Fibroblast of lung (primary cell): Measurements from ENCODE around the gene FADS2.

ENCODE experiments used
- CTCF ChIP-seq, 2 donors: IDR thresholded peaks in 1 of 2; conservative IDR thresholded peaks in 1 of 2; 1 replicate in 1 of 2; 2 replicates in 1 of 2; pipeline ENCODE4 v1.5.1; 2011 to 2012; ENCODE audit warnings: low read length in 2 of 2, control low read depth in 1 of 2, inconsistent platforms in 1 of 2, low read depth in 1 of 2, mild to moderate bottlenecking in 1 of 2
- EZH2 ChIP-seq: IDR thresholded peaks from 2 replicates; pipeline ENCODE4 v1.5.1; 2012; ENCODE audit warnings: low read length, control low read depth, mild to moderate bottlenecking; ENCODE audit errors: missing control alignments

DNA sequence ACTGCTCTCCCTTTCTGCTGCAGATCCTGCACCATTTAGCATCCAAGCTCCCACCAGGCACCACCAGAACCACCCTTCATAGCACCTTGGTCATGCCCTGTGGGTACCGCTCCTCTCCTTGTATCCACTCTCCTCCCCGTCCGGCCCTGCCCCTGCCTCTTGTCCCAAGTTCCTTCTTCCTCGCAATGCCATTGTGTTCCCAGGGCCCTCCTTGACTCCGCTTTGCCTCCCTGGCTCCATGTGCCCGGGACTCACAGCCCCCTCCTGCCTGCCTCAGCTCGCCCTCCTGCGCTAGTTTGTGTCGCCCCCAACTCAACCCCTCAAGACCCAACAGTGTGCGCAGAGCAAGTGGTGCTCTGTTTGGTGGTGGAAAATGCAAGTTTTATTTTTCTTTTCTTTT, 10.8 kb downstream of the FADS2 start:
- TF ChIP-seq CTCF (conservative IDR thresholded peaks at IDR 0.05 in 1 of 2, IDR thresholded peaks at IDR 0.05 in 1 of 2; ENCODE audit: low read depth in 1 of 2, low read length in 2 of 2) = no peak
- no peak for TF ChIP-seq EZH2
